HL-60 (cell line): Measurements from ENCODE around the gene ST6GALNAC3.

Experiments used
- DNase-seq, 2 experiments: peaks; one replicate each; pipeline ENCODE4 v3.0.0-alpha.2; 2010 to 2020; ENCODE audit warnings: low read depth in 1 of 2, low spot score in 1 of 2
- H3K27ac ChIP-seq: fragments of 250-450 bp; sonication (Bioruptor Pico); replicated peaks from 2 replicates; pipeline ENCODE4 v1.5.1; 2020; ENCODE audit warnings: mild to moderate bottlenecking, moderate library complexity
- H3K27me3 ChIP-seq: fragments of 250-450 bp; sonication (Bioruptor Pico); 2 replicates; pipeline ENCODE4 v1.5.1; 2021; ENCODE audit warnings: mild to moderate bottlenecking, moderate library complexity; ENCODE audit not compliant: insufficient read depth, poor library complexity, severe bottlenecking
- H3K4me3 ChIP-seq: replicated peaks from 2 replicates; pipeline ENCODE4 v1.5.1; 2011; ENCODE audit warnings: mild to moderate bottlenecking, control low read depth, low read length; ENCODE audit not compliant: insufficient read depth
- GABPA ChIP-seq: IDR thresholded peaks from 2 replicates; pipeline ENCODE4 v1.6.1; 2012; ENCODE audit warnings: low read depth
- POLR2AphosphoS5 ChIP-seq: IDR thresholded peaks from 2 replicates; pipeline ENCODE4 v1.6.1; 2012; ENCODE audit warnings: low read depth
- SPI1 ChIP-seq: IDR thresholded peaks from 2 replicates; pipeline ENCODE4 v1.6.1; 2012; ENCODE audit warnings: low read depth, mild to moderate bottlenecking, borderline replicate concordance
- TF ChIP-seq, protein P1 (sequence below): IDR thresholded peaks from 2 replicates; pipeline ENCODE4 v1.6.1; 2012; ENCODE audit warnings: low read depth; ENCODE audit not compliant: insufficient replicate concordance
- TF ChIP-seq, protein P2 (sequence below): IDR thresholded peaks from one replicate; pipeline ENCODE4 v1.5.1; 2011; ENCODE audit warnings: low read length, control low read depth, inconsistent platforms; ENCODE audit not compliant: insufficient read depth

Gene ST6GALNAC3

DNA sequence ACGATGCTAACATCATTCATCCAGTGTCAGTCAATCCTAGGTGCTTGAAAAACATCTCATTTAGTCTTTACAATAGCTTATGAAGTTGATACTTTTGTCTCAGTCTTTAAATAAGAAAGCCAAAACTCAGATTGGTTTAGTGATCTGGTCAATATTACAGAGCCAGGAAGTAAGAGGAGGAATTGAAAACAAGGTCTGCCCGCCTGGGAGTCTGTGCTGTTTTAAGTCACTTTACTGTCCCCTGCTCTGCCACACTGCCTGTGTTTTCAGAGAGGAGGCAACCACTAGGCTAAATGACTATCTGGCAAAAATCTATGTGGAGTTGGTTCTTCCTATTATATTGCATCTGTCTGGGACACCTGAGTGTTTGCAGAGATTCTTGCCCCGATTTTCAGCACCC, 62.3 kb downstream of the ST6GALNAC3 start:
- DNase-seq: no peak
- no peaks in the 10 kb centered on the region for H3K27me3 ChIP-seq
- TF ChIP-seq, protein P1, sequence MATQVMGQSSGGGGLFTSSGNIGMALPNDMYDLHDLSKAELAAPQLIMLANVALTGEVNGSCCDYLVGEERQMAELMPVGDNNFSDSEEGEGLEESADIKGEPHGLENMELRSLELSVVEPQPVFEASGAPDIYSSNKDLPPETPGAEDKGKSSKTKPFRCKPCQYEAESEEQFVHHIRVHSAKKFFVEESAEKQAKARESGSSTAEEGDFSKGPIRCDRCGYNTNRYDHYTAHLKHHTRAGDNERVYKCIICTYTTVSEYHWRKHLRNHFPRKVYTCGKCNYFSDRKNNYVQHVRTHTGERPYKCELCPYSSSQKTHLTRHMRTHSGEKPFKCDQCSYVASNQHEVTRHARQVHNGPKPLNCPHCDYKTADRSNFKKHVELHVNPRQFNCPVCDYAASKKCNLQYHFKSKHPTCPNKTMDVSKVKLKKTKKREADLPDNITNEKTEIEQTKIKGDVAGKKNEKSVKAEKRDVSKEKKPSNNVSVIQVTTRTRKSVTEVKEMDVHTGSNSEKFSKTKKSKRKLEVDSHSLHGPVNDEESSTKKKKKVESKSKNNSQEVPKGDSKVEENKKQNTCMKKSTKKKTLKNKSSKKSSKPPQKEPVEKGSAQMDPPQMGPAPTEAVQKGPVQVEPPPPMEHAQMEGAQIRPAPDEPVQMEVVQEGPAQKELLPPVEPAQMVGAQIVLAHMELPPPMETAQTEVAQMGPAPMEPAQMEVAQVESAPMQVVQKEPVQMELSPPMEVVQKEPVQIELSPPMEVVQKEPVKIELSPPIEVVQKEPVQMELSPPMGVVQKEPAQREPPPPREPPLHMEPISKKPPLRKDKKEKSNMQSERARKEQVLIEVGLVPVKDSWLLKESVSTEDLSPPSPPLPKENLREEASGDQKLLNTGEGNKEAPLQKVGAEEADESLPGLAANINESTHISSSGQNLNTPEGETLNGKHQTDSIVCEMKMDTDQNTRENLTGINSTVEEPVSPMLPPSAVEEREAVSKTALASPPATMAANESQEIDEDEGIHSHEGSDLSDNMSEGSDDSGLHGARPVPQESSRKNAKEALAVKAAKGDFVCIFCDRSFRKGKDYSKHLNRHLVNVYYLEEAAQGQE: no peak
- no peak overlapping the region for H3K4me3 ChIP-seq
- no peak overlapping the region for H3K27ac ChIP-seq

DNA sequence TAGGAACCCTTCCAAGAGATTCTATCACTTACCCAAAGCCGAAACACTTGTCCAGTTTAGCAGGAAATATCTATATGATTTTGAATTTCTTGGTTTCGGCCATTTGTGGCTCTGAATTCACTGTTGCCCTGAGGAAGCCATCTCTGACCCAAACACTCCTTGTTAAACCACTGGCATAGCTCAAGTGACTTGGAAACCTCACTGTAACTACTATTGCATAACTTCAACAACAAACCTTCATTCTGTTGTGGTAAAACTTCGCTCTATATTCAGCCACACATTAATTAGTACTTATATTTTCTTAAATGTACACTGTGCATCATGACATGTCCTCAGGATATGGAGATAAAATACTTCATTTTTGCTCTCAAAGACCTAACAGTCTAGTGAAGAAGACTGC, 63.2 kb downstream of the ST6GALNAC3 start:
- Histone ChIP-seq H3K27me3 (no peaks in the 10 kb centered on the region), H3K27ac (no peak overlapping the region), H3K4me3 (no peak overlapping the region)
- no peak for TF ChIP-seq POLR2AphosphoS5
- TF ChIP-seq, protein P1: no peak
- TF ChIP-seq, protein P2, sequence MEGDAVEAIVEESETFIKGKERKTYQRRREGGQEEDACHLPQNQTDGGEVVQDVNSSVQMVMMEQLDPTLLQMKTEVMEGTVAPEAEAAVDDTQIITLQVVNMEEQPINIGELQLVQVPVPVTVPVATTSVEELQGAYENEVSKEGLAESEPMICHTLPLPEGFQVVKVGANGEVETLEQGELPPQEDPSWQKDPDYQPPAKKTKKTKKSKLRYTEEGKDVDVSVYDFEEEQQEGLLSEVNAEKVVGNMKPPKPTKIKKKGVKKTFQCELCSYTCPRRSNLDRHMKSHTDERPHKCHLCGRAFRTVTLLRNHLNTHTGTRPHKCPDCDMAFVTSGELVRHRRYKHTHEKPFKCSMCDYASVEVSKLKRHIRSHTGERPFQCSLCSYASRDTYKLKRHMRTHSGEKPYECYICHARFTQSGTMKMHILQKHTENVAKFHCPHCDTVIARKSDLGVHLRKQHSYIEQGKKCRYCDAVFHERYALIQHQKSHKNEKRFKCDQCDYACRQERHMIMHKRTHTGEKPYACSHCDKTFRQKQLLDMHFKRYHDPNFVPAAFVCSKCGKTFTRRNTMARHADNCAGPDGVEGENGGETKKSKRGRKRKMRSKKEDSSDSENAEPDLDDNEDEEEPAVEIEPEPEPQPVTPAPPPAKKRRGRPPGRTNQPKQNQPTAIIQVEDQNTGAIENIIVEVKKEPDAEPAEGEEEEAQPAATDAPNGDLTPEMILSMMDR: no peak
- no peak for DNase-seq

DNA sequence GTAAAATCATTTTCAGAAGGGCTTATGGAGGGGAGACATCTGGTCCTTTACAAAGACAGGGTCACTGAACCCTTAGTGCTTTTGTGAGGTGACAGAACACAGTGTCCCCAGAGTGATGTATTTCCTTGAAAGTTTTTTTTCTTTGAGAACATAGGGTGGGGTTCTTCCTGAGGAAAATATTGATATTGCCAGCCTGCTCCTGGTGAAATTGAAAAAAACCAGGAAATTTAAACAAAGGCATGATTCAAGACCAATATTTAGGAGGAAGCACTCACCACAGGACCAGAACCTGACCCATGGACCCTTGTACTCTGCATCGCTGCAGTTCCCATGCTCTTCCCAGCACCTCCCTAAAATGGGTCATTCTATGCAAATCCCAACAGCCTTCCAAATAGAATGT, 63.7 kb downstream of the ST6GALNAC3 start:
- H3K27me3 ChIP-seq: no peaks in the 10 kb centered on the region
- H3K4me3 ChIP-seq: no peak overlapping the region
- no peak overlapping the region for H3K27ac ChIP-seq
- DNase-seq: no peak
- no peak for TF ChIP-seq GABPA
- TF ChIP-seq, protein P2: no peak
- TF ChIP-seq, protein P1: no peak
- no peak for TF ChIP-seq SPI1
- TF ChIP-seq POLR2AphosphoS5: no peak

DNA sequence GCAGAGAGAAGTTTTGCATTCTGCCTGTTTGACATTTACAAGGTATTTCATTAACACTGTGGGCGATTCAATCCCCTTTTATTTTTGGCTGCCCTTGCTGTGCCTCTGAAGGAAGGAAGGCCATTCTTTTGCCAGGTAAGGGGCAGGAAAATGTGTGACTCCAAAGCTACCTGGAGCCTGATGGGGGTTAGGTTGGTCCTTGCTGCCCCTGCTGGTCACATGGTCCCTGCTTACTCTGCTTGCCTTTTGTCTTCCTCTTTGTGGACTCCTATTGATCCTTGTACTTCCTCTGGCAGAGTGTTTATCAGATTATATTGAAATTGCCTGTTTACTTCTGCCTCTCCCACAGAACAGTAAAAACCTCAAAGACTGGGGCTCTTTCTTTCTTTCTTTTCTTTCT, 65.7 kb downstream of the ST6GALNAC3 start:
- peaks cover 2% of the 10 kb centered on the region for H3K27me3 ChIP-seq
- no peak overlapping the region for H3K27ac ChIP-seq
- DNase-seq: no peak
- TF ChIP-seq, protein P2: no peak
- no peak overlapping the region for H3K4me3 ChIP-seq
